NT2/D1 (cell line): Measurements from ENCODE around the gene CWC15.

Experiments used
- DNase-seq: peaks from one replicate; pipeline ENCODE4 v3.0.0-alpha.2; 2011; ENCODE audit warnings: low read depth, low spot score
- H3K27me3 ChIP-seq: 2 replicates; pipeline ENCODE4 v1.6.0; 2011; ENCODE audit warnings: mild to moderate bottlenecking; ENCODE audit not compliant: insufficient read length, insufficient read depth
- H3K36me3 ChIP-seq: 2 replicates; pipeline ENCODE4 v1.6.1; 2011; ENCODE audit warnings: mild to moderate bottlenecking, low read length, mixed read lengths; ENCODE audit not compliant: insufficient read depth, insufficient read length
- H3K4me1 ChIP-seq: 2 replicates; pipeline ENCODE4 v1.5.1; 2011; ENCODE audit not compliant: insufficient read depth, insufficient read length
- H3K4me3 ChIP-seq: 2 replicates; pipeline ENCODE4 v1.5.1; 2011; ENCODE audit warnings: low read depth; ENCODE audit not compliant: insufficient read length
- H3K9ac ChIP-seq: 2 replicates; pipeline ENCODE4 v1.6.0; 2011; ENCODE audit warnings: low read depth; ENCODE audit not compliant: insufficient read length
- H3K9me3 ChIP-seq: 2 replicates; pipeline ENCODE4 v1.5.1; 2011; ENCODE audit warnings: mild to moderate bottlenecking, low read length; ENCODE audit not compliant: insufficient read depth
- SUZ12 ChIP-seq: IDR thresholded peaks from 2 replicates; pipeline ENCODE4 v1.6.1; 2011; ENCODE audit not compliant: insufficient read length, insufficient read depth; ENCODE audit errors: extremely low read depth
- YY1 ChIP-seq: IDR thresholded peaks from 2 replicates; pipeline ENCODE4 v1.6.1; 2011; ENCODE audit not compliant: insufficient read length, insufficient read depth
- ZNF274 ChIP-seq: IDR thresholded peaks from 2 replicates; pipeline ENCODE4 v1.6.1; 2011; ENCODE audit warnings: mild to moderate bottlenecking, low read depth, low read length

The CWC15 gene

DNA sequence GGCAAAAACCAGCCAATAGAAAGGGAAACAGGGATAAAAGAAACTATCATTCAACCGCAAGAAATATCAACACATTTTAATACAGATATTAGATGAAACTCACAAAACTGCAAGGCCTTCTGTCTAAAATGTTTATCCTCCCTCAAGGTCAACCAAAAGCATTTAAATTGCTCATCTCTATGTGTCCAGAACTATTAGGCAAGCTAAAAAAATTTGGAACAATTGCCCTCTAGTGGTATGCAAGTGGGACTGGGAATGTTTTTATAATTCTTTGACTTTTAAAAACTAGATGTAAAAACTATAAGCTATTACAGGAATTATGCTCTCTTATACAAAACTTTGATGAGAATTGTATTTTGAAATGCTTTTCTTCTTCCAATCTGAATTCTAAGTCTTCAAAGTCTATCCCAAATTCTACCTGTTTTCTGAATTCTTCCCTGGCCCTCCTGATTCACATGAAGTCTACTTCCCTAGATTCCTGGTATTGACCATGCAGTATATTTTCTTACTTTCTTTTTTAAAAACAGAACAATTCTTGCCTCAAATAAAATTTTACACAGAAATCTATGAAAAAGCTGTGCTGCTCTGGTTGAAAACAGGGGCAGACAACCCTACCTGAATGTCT lies 4.9 kb downstream of the CWC15 start:
- Histone ChIP-seq H3K27me3 (no peaks in the 10 kb centered on the region), H3K36me3 (peaks cover 84% of the 10 kb centered on the region), H3K4me3 (no peak overlapping the region), H3K4me1 (no peaks in the 10 kb centered on the region), H3K9ac (no peak overlapping the region), H3K9me3 (no peaks in the 10 kb centered on the region)
- TF ChIP-seq YY1 (no peak), ZNF274 (no peak), SUZ12 (no peak)
- no peak for DNase-seq

- no peak overlapping the region for H3K4me3 ChIP-seq
- H3K27me3 ChIP-seq, result no peaks in the 10 kb centered on the region
- no peaks in the 10 kb centered on the region for H3K9me3 ChIP-seq
- H3K36me3 ChIP-seq, result peaks cover 87% of the 10 kb centered on the region
- H3K4me1 ChIP-seq, result no peaks in the 10 kb centered on the region
- no peak overlapping the region for H3K9ac ChIP-seq
- TF ChIP-seq ZNF274, result no peak
- TF ChIP-seq YY1, result no peak
- TF ChIP-seq SUZ12, result no peak
- no peak for DNase-seq
Observed at GRCh38 chr11:94964934-94965333, 8.4 kb downstream of the CWC15 start.

DNA sequence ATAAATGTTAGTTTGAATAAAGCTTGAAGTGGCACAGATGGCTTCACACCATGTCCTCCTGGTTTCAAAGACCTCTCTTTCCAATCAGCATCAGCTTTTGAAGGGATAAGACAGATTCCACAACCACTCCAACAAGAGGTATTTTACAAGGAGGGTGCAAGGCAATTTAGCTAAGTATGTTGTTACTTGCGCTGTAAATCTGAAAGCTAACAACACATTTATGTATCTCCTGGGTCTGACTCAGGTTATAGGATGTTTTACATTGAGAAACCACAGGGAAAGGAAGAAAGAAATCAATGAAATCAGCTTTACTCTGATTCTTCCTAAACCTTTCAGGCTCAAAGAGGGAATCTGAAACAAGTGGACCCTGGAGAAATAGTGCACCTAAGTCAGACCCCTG lies 12.1 kb downstream of the CWC15 start:
- H3K27me3 ChIP-seq, result no peaks in the 10 kb centered on the region
- H3K4me3 ChIP-seq, result no peak overlapping the region
- TF ChIP-seq YY1 (no peak), SUZ12 (no peak), ZNF274 (no peak)
- H3K36me3 ChIP-seq, result peaks cover 53% of the 10 kb centered on the region
- no peaks in the 10 kb centered on the region for H3K4me1 ChIP-seq
- no peak overlapping the region for H3K9ac ChIP-seq
- H3K9me3 ChIP-seq, result no peaks in the 10 kb centered on the region
- DNase-seq, result no peak

- Histone ChIP-seq H3K36me3 (peaks cover 46% of the 10 kb centered on the region), H3K4me1 (no peaks in the 10 kb centered on the region)
- TF ChIP-seq SUZ12 (no peak), ZNF274 (no peak), YY1 (no peak)
Observed at GRCh38 chr11:94960488-94960887, 12.9 kb downstream of the CWC15 start.

GRCh38 chr11:94959179-94959578 lies 14.2 kb downstream of the CWC15 start:
- no peak for TF ChIP-seq YY1
- TF ChIP-seq SUZ12, result no peak
- TF ChIP-seq ZNF274, result no peak
- no peaks in the 10 kb centered on the region for H3K4me1 ChIP-seq
- H3K4me3 ChIP-seq, result no peak overlapping the region
- H3K9ac ChIP-seq, result no peak overlapping the region
- H3K36me3 ChIP-seq, result peaks cover 32% of the 10 kb centered on the region
- no peaks in the 10 kb centered on the region for H3K9me3 ChIP-seq
- H3K27me3 ChIP-seq, result no peaks in the 10 kb centered on the region
- DNase-seq, result no peak

More at GRCh38 chr11:94960488-94960887, 12.9 kb downstream of the CWC15 start:
- DNase-seq, result no peak
- Histone ChIP-seq H3K4me3 (no peak overlapping the region), H3K9ac (no peak overlapping the region), H3K27me3 (no peaks in the 10 kb centered on the region), H3K9me3 (no peaks in the 10 kb centered on the region)

- H3K27me3 ChIP-seq, result no peaks in the 10 kb centered on the region
- no peak overlapping the region for H3K4me3 ChIP-seq
- no peak for TF ChIP-seq YY1
- no peak for TF ChIP-seq ZNF274
- no peak for TF ChIP-seq SUZ12
- no peak for DNase-seq
- no peaks in the 10 kb centered on the region for H3K4me1 ChIP-seq
- H3K9me3 ChIP-seq, result no peaks in the 10 kb centered on the region
- peaks cover 24% of the 10 kb centered on the region for H3K36me3 ChIP-seq
- H3K9ac ChIP-seq, result no peak overlapping the region
Observed at GRCh38 chr11:94958121-94958696, 15.1 kb downstream of the CWC15 start.

- no peaks in the 10 kb centered on the region for H3K27me3 ChIP-seq
- H3K4me3 ChIP-seq, result no peak overlapping the region
- DNase-seq, result no peak
- H3K36me3 ChIP-seq, result peaks cover 14% of the 10 kb centered on the region
- no peaks in the 10 kb centered on the region for H3K9me3 ChIP-seq
- TF ChIP-seq SUZ12, result no peak
- no peak for TF ChIP-seq YY1
- TF ChIP-seq ZNF274, result no peak
- no peaks in the 10 kb centered on the region for H3K4me1 ChIP-seq
- no peak overlapping the region for H3K9ac ChIP-seq
Observed at GRCh38 chr11:94956963-94957362, 16.4 kb downstream of the CWC15 start.
